D341Med (cell line): ENCODE results near the gene NSD2.

Source experiments
- DNase-seq: peaks from one replicate; pipeline ENCODE4 v3.0.0; 2012; ENCODE audit warnings: low spot score

Gene NSD2

GRCh38 chr4:1971456-1972200 lies 100.4 kb downstream of the NSD2 start:
- DNase-seq = peak; percentile 20

GRCh38 chr4:1972414-1972813 lies 101.2 kb downstream of the NSD2 start:
- DNase-seq = peak; percentile 28

- no peak for DNase-seq
These were observed 102.0 kb downstream of the NSD2 start for GRCh38 chr4:1973218-1973617.

- no peak for DNase-seq
These were observed 102.5 kb downstream of the NSD2 start for GRCh38 chr4:1973661-1974060.

- DNase-seq = no peak
These were observed 103.6 kb downstream of the NSD2 start for GRCh38 chr4:1974840-1975239.

GRCh38 chr4:1975391-1975801 lies 104.2 kb downstream of the NSD2 start:
- no peak for DNase-seq

GRCh38 chr4:1975880-1976279 lies 104.7 kb downstream of the NSD2 start:
- DNase-seq = no peak

- peak; percentile 31 for DNase-seq
These were observed 105.5 kb downstream of the NSD2 start for GRCh38 chr4:1976416-1977352.

- DNase-seq = no peak
These were observed 107.0 kb downstream of the NSD2 start for GRCh38 chr4:1978226-1978625.

- DNase-seq = no peak
These were observed 107.7 kb downstream of the NSD2 start for GRCh38 chr4:1978741-1979476.

- no peak for DNase-seq
These were observed 108.4 kb downstream of the NSD2 start for GRCh38 chr4:1979477-1980196.

GRCh38 chr4:1980561-1981041 lies 109.4 kb downstream of the NSD2 start:
- DNase-seq = no peak

GRCh38 chr4:1981251-1982058 lies 110.3 kb downstream of the NSD2 start:
- no peak for DNase-seq

- DNase-seq = no peak
These were observed 111.2 kb downstream of the NSD2 start for GRCh38 chr4:1982124-1983052.

GRCh38 chr4:1983053-1983845 lies 112.1 kb downstream of the NSD2 start:
- DNase-seq = no peak

- DNase-seq = no peak
These were observed 112.7 kb downstream of the NSD2 start for GRCh38 chr4:1983846-1984405.

GRCh38 chr4:1984406-1985191 lies 113.4 kb downstream of the NSD2 start:
- peak; percentile 79 for DNase-seq

GRCh38 chr4:1985294-1985693 lies 114.1 kb downstream of the NSD2 start:
- DNase-seq = no peak
